ENCODE data around the gene TUBGCP3. TPM values are rescaled to one million over a fixed set of nuclear protein-coding genes. Genes with fewer than 3 reads are reported as not detected.

TUBGCP3 gene
- total RNA-seq, 1 experiment from 2014 or later, result 51.4 TPM

DNA sequence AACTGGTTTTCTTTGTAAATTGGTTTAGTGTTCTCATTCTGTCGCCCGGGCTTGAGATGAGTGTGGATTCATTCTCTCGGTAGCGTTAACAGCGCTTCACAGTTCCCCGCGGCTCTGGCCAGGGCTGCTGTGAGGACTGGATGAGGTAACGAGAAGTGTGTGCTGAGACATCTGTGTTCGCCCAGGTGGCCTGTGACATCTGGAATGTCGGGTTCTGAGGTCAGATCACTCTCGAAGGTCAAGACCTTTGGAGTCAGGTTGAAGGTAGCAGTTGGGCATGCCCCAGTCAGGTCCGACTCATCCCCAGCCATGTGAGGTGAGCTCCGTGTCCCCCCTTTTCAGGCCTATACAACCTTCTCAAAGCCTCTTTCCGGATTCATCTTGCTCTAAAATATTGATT, 13.4 kb upstream of the TUBGCP3 start:
- Histone ChIP-seq H3K4me2 (ENCODE audit: low read length) (no peak overlapping the region), H3K27me3 (ENCODE audit: insufficient read depth, low read length) (peaks cover 15% of the 10 kb centered on the region; the same call in 1 of the 2 replicates), H4K20me1 (ENCODE audit: insufficient read depth) (no peaks in the 10 kb centered on the region), H3K9me3 (ENCODE audit: control insufficient read depth in 1 of 2, insufficient read depth in 1 of 2, low read depth in 1 of 2, low read length in 2 of 2) (no peaks in the 10 kb centered on the region), H3K4me3 (replicated peaks in 1 of 2; ENCODE audit: low read depth in 1 of 2, low read length in 2 of 2) (no peak overlapping the region), H3K9ac (ENCODE audit: low read length) (no peak overlapping the region), H2AFZ (ENCODE audit: low read depth, low read length, poor library complexity, severe bottlenecking) (no peak overlapping the region), H3K9me2 (ENCODE audit: insufficient read depth) (no peaks in the 10 kb centered on the region), H3K36me3 (ENCODE audit: control insufficient read depth in 1 of 2, insufficient read depth in 2 of 2, low read length in 2 of 2) (no peaks in the 10 kb centered on the region), H3K4me1 (ENCODE audit: control insufficient read depth in 1 of 2, insufficient read depth in 2 of 2, low read length in 2 of 2) (peaks cover 0 to 6% of the 10 kb centered on the region in 2 experiments; a peak in 2 of 4 replicates), H3K27ac (ENCODE audit: low read depth, low read length) (no peak overlapping the region), H3K79me2 (ENCODE audit: insufficient read depth, low read length) (no peaks in the 10 kb centered on the region)
- TF ChIP-seq CBX3 (IDR thresholded peaks at IDR 0.05; ENCODE audit: low read depth) (no peak), YY1 (IDR thresholded peaks at IDR 0.05; ENCODE audit: extremely low read depth, insufficient replicate concordance, low read depth, low read length) (no peak), CEBPB (IDR thresholded peaks at IDR 0.05; ENCODE audit: low read depth) (no peak), RAD21 (IDR thresholded peaks at IDR 0.05; ENCODE audit: low read depth) (no peak), TCF7L2 (IDR thresholded peaks at IDR 0.05; ENCODE audit: borderline replicate concordance, extremely low read depth, insufficient read depth, insufficient read length) (no peak), FOSL1 (IDR thresholded peaks at IDR 0.05; ENCODE audit: low read depth) (no peak), SP1 (IDR thresholded peaks at IDR 0.05; ENCODE audit: low read depth) (no peak), EZH2phosphoT487 (IDR thresholded peaks at IDR 0.05; ENCODE audit: borderline replicate concordance) (no peak), ELF1 (IDR thresholded peaks at IDR 0.05; ENCODE audit: borderline replicate concordance, low read depth) (no peak)
- TF ChIP-seq, protein P1, sequence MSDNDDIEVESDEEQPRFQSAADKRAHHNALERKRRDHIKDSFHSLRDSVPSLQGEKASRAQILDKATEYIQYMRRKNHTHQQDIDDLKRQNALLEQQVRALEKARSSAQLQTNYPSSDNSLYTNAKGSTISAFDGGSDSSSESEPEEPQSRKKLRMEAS (IDR thresholded peaks at IDR 0.05), result no peak
- TF ChIP-seq, protein P2, sequence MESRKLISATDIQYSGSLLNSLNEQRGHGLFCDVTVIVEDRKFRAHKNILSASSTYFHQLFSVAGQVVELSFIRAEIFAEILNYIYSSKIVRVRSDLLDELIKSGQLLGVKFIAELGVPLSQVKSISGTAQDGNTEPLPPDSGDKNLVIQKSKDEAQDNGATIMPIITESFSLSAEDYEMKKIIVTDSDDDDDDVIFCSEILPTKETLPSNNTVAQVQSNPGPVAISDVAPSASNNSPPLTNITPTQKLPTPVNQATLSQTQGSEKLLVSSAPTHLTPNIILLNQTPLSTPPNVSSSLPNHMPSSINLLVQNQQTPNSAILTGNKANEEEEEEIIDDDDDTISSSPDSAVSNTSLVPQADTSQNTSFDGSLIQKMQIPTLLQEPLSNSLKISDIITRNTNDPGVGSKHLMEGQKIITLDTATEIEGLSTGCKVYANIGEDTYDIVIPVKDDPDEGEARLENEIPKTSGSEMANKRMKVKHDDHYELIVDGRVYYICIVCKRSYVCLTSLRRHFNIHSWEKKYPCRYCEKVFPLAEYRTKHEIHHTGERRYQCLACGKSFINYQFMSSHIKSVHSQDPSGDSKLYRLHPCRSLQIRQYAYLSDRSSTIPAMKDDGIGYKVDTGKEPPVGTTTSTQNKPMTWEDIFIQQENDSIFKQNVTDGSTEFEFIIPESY (IDR thresholded peaks at IDR 0.05; ENCODE audit: extremely low read depth, insufficient replicate concordance, low read length), result no peak
- TF ChIP-seq, protein P3, sequence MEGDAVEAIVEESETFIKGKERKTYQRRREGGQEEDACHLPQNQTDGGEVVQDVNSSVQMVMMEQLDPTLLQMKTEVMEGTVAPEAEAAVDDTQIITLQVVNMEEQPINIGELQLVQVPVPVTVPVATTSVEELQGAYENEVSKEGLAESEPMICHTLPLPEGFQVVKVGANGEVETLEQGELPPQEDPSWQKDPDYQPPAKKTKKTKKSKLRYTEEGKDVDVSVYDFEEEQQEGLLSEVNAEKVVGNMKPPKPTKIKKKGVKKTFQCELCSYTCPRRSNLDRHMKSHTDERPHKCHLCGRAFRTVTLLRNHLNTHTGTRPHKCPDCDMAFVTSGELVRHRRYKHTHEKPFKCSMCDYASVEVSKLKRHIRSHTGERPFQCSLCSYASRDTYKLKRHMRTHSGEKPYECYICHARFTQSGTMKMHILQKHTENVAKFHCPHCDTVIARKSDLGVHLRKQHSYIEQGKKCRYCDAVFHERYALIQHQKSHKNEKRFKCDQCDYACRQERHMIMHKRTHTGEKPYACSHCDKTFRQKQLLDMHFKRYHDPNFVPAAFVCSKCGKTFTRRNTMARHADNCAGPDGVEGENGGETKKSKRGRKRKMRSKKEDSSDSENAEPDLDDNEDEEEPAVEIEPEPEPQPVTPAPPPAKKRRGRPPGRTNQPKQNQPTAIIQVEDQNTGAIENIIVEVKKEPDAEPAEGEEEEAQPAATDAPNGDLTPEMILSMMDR (IDR thresholded peaks at IDR 0.05 in 2 of 3, conservative IDR thresholded peaks at IDR 0.05 in 1 of 3; ENCODE audit: borderline replicate concordance in 1 of 3, insufficient read depth in 1 of 3, low read depth in 2 of 3, low read length in 2 of 3), result no peak
- intact Hi-C loops (cut with micrococcal nuclease), result no loop called here
- no peak for DNase-seq (ENCODE audit: low read depth, low spot score)
- no TSS peak for BruUV-seq (replicated peaks)
- ChIA-PET CTCF (no interaction called here), POLR2A (no interaction called here), RAD21 (ENCODE audit: low non-redundant PET in 1 of 2, low total read pairs in 2 of 2, uncharacterized antibody in 2 of 2, unreplicated experiment in 2 of 2) (no interaction called here)
- no peak for ATAC-seq

All from HCT116 (cell line).